ENCODE results near the gene UBQLN4.

DNA sequence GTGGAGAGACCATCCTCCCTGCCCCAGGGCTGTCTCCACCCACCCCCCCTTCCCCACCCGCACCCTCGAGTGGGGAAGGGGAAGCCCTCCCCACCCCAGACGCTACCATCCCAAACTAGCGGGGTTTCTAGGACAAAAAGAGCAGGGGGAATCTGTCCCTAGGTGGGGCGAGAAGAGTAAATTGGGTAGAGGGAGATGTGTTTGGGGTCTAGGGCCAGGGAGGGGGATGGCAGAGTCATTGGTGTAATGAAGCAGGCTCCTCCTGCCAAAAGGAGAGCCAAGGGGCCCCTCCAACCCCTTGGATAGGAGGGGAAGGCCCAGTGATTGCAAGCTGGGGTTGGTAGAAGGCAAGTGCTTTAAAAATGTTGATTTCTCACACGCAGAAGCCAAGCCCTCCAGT lies 18.7 kb upstream of the UBQLN4 start:
- TF ChIP-seq POLR2A (IDR thresholded peaks at IDR 0.05) (no peak), POLR2AphosphoS5 (IDR thresholded peaks at IDR 0.05) (no peak)
- TF ChIP-seq, protein P1, sequence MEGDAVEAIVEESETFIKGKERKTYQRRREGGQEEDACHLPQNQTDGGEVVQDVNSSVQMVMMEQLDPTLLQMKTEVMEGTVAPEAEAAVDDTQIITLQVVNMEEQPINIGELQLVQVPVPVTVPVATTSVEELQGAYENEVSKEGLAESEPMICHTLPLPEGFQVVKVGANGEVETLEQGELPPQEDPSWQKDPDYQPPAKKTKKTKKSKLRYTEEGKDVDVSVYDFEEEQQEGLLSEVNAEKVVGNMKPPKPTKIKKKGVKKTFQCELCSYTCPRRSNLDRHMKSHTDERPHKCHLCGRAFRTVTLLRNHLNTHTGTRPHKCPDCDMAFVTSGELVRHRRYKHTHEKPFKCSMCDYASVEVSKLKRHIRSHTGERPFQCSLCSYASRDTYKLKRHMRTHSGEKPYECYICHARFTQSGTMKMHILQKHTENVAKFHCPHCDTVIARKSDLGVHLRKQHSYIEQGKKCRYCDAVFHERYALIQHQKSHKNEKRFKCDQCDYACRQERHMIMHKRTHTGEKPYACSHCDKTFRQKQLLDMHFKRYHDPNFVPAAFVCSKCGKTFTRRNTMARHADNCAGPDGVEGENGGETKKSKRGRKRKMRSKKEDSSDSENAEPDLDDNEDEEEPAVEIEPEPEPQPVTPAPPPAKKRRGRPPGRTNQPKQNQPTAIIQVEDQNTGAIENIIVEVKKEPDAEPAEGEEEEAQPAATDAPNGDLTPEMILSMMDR (IDR thresholded peaks at IDR 0.05), result no peak
